GM19452 (cell line): ENCODE measurements around the gene FCGR3A.
A peak's percentile ranks its signal among the peaks of the same experiment; 100 is the strongest.
"Not testable (repeated sequence)": the region's sequence is repeated elsewhere in the genome, so short reads cannot be mapped to it uniquely, and the experiment has no call there.

Experiments used
- ATAC-seq: cut with Tn5 transposase; IDR thresholded peaks from one replicate; pipeline ENCODE4 v1.9.1; 2021; ENCODE audit not compliant: unreplicated experiment

The FCGR3A gene

DNA sequence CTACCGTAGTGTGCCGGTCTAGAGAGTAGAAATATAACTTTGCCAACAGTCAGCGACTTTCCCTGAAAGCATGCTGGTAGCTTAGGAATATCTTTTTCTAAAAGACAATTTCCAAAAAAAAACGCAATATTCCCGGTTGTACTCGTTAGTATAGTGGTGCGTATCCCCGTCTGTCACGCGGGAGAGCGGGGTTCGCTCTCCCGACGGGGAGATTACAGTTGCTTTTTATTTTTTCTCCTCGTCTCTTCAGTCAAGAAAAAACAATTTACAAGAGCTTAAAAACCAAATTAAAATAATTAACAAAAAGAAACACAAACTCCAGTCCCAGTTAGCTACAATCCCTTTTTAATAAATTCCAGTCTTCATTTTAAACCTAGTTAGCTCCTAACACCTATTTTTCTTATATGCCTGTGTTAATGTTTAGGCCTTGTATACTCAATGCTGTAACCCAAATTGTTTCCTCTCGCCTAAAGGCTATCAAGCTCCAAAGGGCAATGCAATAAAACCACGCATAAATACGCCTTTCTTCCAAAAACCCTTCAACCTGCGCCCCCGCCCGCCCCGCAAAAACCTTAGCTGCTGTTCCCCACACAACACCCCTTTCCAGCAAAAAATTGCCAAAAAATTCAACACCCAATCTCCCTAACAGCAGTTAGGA lies 17.5 kb downstream of the FCGR3A start:
- no peak for ATAC-seq

DNA sequence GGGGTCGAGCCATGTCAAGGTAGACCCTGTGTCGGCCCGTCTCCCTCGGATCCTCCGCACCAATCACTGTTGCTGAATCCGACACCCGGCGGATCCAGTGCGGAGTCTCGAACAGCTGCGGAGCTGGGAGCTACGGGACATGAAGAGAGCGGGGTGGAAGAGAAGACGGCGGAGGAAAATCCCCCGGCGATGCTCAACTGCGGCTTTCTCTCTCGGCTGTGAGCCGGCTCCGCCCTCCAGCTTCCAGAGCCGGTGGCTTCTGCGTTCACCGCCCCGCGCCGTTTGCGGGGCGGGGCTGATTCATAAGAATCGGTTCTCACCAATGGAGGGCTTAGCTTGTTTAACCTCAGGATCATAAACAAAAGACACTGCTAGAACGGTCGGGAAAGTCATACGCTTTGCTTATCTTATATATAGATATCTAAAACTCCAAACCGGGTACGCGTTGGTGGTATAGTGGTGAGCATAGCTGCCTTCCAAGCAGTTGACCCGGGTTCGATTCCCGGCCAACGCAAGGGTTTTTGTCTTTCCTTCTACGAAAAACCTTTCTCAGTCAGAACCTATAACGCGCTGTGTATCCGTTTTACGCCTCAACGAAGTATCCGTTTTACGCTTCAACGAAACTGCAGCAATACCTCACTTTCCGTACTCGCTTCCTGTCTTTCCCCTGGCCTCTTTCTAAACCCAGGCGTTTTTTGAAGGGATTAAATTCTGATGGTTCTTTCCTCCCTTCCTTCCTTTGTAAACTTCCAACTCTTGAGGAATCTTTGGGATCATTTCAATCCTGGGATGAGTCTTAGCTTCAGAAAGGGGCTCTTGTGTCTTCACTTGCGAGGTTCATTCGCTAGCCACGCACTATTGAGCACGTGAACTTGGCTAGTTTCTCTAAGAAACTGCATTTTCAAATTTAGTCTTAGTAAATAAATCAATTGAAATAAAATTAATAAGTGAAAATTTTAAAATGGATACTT lies 18.7 kb downstream of the FCGR3A start:
- peak; percentile 73 for ATAC-seq

DNA sequence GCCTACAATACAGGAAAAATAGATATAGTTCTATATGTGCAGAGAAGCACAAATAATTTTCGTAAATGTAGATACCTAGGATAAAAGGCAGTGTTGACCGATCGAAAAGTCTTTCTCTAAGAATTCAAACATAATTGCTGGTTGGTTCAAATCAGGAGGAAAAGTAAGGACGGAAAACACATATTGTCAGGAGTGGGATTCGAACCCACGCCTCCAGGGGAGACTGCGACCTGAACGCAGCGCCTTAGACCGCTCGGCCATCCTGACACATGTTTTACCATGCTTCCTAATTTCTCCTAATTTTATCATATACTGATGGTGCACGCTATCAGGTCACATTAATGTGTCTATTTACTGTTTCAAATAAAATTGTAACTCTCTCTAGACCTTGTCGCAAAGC lies 19.5 kb downstream of the FCGR3A start:
- ATAC-seq: peak; percentile 33

DNA sequence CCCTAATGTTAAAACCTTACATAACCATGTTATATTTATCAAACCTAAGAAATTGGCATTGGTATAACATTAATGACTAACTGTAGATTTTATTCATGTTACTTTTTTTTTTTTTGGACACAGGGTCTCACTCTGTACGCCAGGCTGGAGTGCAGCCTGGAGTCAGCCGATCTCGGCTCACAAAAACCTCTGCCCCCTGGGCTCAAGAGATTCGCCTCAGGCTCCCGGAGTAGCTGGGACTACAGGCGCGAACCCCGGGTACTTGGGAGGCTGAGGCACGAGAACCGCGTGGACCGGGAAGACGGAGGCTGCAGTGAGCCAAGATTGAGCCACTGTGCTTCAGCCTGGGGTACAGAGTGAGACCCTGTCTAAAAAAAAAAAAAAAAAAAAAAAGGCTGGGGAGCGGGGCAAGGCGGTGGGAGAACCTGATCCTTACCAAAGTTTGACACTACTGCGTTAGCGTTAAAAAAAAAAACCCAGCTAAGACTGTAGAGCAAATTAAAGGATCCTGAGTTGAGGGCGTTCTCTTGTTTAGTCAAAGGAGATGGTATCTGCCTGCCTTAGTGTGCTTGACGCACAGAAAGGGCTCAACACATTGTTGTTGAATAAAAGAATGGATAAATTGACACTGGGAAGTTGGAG lies 20.0 kb downstream of the FCGR3A start:
- ATAC-seq: not testable (repeated sequence)

DNA sequence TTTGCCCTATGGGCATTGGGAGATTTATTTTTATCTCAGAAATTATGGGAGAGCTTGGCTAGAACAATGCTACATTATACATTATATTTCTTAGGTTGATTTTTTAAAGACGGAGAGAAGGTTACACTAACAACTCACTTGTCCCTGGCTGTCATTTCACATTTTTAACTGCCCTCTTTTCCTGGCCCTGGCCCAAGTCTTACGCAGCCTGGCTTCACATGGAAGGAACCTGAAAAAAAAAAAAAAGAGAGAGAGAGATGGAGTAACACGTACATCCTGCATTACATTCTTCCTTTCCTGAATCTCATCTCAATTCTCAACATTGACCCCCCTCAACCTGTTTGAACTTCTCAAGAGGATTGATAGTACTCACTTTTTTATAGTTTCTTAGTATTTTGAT lies 21.1 kb downstream of the FCGR3A start:
- not testable (repeated sequence) for ATAC-seq

DNA sequence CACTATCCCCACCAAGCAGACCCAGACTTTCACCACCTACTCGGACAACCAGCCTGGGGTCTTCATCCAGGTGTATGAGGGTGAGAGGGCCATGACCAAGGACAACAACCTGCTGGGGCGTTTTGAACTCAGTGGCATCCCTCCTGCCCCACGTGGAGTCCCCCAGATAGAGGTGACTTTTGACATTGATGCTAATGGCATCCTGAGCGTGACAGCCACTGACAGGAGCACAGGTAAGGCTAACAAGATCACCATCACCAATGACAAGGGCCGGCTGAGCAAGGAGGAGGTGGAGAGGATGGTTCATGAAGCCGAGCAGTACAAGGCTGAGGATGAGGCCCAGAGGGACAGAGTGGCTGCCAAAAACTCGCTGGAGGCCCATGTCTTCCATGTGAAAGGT lies 23.7 kb downstream of the FCGR3A start:
- not testable (repeated sequence) for ATAC-seq

DNA sequence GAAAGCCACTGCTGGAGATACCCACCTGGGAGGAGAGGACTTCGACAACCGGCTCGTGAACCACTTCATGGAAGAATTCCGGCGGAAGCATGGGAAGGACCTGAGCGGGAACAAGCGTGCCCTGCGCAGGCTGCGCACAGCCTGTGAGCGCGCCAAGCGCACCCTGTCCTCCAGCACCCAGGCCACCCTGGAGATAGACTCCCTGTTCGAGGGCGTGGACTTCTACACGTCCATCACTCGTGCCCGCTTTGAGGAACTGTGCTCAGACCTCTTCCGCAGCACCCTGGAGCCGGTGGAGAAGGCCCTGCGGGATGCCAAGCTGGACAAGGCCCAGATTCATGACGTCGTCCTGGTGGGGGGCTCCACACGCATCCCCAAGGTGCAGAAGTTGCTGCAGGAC lies 24.3 kb downstream of the FCGR3A start:
- not testable (repeated sequence) for ATAC-seq

DNA sequence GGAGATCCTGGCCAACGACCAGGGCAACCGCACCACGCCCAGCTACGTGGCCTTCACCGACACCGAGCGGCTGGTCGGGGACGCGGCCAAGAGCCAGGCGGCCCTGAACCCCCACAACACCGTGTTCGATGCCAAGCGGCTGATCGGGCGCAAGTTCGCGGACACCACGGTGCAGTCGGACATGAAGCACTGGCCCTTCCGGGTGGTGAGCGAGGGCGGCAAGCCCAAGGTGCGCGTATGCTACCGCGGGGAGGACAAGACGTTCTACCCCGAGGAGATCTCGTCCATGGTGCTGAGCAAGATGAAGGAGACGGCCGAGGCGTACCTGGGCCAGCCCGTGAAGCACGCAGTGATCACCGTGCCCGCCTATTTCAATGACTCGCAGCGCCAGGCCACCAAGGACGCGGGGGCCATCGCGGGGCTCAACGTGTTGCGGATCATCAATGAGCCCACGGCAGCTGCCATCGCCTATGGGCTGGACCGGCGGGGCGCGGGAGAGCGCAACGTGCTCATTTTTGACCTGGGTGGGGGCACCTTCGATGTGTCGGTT lies 24.8 kb downstream of the FCGR3A start:
- ATAC-seq: peak; percentile 6

DNA sequence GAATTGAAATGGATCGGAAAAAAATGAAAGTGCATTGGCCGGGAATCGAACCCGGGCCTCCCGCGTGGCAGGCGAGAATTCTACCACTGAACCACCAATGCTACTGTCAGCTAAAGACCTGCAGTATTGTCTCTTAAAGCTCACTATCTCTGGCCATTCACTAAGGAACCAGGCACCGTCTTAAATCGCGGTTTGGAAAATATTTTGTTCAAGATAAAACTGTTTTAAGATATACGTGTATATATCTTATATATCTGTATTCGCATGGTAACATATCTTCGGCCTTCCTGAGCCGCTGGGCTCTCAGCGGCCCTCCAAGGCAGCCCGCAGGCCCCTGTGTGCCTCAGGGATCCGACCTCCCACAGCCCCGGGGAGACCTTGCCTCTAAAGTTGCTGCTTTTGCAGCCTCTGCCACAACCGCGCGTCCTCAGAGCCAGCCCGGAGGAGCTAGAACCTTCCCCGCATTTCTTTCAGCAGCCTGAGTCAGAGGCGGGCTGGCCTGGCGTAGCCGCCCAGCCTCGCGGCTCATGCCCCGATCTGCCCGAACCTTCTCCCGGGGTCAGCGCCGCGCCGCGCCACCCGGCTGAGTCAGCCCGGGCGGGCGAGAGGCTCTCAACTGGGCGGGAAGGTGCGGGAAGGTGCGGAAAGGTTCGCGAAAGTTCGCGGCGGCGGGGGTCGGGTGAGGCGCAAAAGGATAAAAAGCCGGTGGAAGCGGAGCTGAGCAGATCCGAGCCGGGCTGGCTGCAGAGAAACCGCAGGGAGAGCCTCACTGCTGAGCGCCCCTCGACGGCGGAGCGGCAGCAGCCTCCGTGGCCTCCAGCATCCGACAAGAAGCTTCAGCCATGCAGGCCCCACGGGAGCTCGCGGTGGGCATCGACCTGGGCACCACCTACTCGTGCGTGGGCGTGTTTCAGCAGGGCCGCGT lies 25.5 kb downstream of the FCGR3A start, which contains the start of gene HSPA6:
HSPA6 (plus strand) TSS at position 724 of the 925 bp plus-strand sequence; CDS start at position 843, 119 bp downstream.
- ATAC-seq: peak; percentile 53

DNA sequence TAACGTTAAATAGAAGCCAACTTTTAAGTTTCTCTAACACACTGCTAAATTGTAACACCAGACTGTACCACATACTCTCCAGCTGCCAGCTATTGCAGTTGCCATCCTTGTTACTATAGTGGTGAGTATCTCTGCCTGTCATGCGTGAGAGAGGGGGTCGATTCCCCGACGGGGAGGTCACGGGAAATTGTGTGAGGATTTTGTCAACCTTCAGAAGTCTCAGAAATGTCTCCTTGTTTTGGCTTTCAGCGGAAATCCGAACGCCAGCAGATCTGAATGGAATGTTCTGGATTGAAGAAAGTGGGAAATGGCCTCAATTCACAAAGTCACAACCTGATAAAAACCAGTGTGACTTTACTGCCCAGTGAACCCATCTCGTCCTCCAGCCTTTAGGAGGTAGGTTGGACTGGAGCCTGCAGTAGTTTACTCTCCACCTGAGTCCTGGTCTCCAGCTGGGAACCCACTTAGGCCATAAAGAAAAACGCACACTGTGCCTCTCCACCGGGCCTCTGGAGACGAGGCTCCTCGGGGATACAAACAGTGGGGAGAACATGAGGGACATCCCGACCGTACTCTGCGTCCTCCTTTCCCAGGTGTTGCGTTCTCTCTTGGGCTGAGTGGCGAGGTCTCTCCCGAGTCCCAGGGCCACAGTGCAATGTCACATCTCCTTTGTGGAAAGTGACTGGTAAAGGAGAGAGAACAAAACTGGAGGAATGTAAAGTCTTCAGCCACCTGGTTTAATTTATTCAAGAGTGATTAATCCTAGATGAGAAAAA lies 26.4 kb downstream of the FCGR3A start:
- ATAC-seq: peak; percentile 4

DNA sequence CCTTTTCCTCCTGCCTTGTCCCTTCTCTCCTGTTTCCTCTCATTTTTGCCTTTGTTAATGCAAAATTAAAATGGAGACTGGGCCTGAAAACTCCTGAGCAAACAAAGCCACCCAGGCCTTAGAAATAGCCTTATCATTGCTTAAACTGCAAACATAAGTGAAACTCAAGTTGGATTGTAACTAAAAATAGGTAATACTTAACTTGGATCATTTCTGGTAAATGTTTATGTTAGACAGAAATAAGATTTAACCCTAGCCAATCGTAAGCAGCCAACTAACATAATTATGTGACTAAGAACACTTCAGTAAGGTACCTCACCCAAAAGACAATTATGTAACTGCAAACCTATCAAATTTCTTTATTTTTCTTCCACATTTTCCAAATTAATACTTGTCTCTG lies 35.7 kb downstream of the FCGR3A start:
- ATAC-seq: not testable (repeated sequence)

DNA sequence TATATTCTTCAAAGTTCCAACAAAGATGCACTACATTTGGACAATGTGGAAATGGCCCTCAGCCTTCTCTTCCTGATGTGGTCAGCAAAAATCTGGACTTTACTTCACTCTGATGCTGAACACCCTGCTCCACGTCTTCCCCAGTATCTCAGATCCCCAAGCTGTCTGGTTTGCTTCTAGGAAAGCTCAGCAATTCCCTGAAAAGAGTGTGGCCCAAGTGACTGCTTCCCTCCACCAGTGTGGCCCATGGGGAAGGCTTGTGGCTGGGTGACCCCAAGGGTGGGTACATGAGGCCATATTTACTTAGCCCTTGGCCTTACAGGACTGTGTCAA lies 36.2 kb downstream of the FCGR3A start:
- ATAC-seq: not testable (repeated sequence)

DNA sequence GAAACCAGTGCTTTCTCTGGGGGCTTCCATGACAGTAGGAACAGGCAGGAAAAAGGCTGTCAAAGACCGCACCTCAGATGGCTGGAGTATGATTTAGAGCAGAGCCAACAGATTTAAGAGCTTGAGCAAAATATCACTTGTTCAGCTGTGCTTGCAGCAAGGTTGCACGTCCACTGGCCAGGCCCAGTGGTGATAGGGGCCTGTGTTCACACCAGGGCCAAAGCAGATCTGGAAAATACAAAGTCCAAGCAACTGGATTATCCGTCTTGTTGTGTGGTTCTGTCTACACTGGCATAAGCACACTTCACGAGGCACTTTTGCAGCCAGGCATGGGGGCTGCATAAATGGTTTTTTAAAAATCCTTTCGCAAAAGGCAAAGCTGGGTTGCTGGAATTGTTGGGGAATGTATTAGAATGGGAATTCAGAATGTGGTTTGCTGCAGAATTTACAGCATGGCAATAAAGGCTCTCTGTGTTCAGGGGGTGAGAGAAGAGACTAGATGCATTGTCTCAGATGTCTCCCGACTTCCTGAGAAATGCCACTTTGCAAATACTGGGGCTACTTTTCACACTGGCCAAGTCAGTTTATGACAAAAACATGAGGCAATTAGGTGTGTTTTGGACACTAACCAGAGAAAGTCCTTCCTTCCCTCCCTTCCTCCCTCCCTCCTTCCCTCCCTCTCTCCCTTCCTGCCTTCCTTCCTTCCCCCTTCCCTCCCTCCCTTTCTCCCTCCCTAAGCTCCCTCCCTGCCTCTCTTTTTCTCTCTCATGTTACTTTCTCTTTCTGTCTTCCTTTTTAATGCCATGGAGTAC lies 36.8 kb downstream of the FCGR3A start:
- ATAC-seq: not testable (repeated sequence)

DNA sequence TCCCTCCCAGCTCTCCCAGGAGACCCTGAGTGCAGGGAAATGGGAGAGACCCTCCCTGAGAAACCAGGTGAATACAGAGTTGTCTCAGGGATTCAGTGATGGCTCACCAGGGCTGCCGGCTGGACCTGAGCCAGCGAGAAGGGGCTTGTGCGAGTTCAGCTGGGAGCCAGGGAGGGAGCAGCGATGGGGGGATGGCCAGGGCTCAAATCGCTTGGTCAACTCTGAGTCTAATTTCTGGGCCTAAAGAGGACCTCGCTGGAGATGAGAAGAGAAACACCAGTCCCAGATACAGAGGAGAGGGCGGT lies 37.9 kb downstream of the FCGR3A start:
- ATAC-seq: no peak

DNA sequence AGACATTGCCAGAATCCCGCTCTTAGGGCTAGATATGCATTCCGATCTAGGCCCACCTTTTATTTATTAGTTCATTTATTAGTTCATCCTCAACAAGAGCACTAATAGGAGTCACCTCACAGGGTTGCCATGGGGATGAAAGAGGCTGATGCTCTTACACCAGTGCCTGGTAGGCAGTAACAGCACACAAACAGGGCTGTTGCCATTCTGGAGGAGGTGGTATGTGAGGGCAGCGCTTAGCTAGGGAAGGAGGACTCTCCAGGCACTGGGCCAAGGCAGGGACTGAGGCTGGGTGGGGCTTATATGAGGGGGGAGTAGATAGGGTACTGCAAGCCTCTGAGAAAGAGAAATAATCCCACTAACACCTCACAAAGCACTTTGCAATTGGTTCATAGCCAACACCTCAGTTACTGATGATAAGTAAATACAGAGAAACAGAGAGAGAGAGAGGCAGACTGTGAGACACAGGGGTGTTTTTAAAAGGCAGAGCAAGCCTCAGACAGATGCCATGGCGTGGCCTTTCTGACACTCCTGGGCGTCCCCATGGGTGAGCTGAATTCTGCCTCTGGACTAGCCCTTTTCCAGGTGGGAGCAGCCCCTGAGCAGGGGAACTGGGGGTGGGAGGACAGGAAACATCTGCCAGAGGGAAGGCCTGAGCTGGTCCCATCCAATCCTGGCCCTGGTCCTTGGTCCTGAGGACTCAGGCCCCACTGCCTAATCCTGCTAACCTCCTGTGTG lies 38.4 kb downstream of the FCGR3A start:
- no peak for ATAC-seq

DNA sequence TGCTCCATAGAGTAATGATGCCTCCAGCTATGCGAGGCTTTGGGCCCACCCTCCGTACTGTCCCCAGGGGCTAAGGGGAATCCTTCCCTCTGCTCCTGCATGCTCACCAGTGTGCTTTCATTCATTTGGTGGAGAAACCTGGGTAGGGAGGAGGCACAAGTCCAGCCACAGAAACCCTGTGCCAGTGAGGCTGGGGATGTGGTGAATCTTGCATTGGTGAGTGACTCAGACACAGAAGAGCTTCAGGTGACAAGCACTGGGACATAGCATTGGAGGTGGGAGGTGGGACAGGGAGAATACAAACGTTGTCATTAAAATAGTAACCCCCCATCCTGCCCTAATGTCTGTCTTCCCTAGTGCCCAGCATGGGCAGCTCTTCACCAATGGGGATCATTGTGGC lies 39.1 kb downstream of the FCGR3A start:
- ATAC-seq: no peak

DNA sequence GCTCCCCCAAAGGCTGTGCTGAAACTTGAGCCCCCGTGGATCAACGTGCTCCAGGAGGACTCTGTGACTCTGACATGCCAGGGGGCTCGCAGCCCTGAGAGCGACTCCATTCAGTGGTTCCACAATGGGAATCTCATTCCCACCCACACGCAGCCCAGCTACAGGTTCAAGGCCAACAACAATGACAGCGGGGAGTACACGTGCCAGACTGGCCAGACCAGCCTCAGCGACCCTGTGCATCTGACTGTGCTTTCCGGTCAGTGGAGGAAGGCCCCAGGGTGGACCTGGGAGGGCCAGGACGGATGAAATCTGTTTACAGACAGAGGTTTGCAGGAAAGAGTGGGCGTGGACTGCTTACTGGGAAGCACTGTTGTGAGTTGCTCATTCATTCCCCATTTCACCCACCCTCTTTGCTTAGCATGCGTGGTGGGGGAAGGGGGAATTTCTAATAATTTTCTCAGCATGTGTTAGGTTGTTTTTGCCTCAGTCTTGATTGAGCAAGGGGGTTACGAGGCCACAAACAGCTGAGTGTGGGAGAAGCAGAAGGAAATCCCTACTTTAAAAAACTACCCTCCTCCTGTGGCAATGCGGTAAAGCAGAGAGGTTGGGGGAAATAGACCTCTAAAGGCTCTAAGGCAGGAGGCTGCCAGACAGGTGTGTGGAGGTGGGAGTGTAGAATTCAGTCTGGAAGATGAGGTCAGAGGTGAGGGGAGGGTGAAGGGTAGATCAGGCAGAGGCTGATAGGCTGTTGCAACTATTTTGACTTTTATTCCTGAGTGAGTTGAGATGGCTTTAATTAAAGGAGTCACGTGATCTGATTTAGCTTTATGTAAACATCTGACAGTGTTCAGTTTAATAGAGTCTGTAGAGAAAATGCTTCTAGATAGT lies 43.0 kb downstream of the FCGR3A start:
- no peak for ATAC-seq
